ENCODE results near the gene BCAR3.

DNA sequence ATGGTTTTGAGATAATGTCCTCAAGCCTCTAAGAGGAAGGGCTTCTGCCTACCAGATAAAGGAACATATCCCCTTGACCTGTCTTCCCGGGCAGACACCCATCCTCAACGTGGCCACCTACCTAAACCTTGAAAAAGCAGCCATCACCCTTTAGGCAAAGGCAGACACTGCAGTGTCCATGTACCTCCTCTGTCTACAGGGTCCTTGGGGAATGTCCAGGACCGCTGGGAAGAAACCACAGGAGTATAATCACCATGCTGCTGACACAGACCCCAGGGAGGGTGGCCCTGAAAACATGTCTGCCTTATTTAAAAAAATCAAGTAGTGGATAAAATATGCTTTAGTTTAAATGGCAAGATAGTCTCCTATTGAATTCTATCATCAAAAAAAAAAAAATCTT is 16.6 kb downstream of the BCAR3 start:
- TF ChIP-seq TAF1 (IDR thresholded peaks at IDR 0.05; ENCODE audit: borderline replicate concordance, low read depth, low read length) (no peak), POLR2A (IDR thresholded peaks at IDR 0.05; ENCODE audit: low read depth, low read length) (no peak)

All from GM12892 (cell line).